Osteoblast (primary cell): ENCODE measurements around the gene TMEM212. TPM values are rescaled to one million over a fixed set of nuclear protein-coding genes. Genes with fewer than 3 reads are reported as not detected.
A peak's percentile ranks its signal among the peaks of the same experiment; 100 is the strongest.
"Not testable (repeated sequence)": the region's sequence is repeated elsewhere in the genome, so short reads cannot be mapped to it uniquely, and the experiment has no call there.

Experiments
- DNase-seq: peaks from one replicate; pipeline ENCODE4 v3.0.0; 2011; ENCODE audit warnings: low spot score, mixed read lengths; ENCODE audit not compliant: insufficient read length; ENCODE audit errors: missing footprints
- H2AFZ ChIP-seq: 2 replicates; pipeline ENCODE4 v1.6.0; 2011; ENCODE audit warnings: mild to moderate bottlenecking, low read length
- H3K27ac ChIP-seq: 2 replicates; pipeline ENCODE4 v1.5.1; 2011; ENCODE audit warnings: mild to moderate bottlenecking, low read depth, low read length, moderate library complexity
- H3K27me3 ChIP-seq: 2 replicates; pipeline ENCODE4 v1.6.0; 2012; ENCODE audit warnings: mild to moderate bottlenecking, control low read depth, inconsistent platforms, low read length, moderate library complexity; ENCODE audit not compliant: insufficient read depth
- H3K36me3 ChIP-seq: 2 replicates; pipeline ENCODE4 v1.5.1; 2011; ENCODE audit warnings: mild to moderate bottlenecking, low read length, control low read depth, moderate library complexity; ENCODE audit not compliant: insufficient read depth
- H3K4me1 ChIP-seq: 2 replicates; pipeline ENCODE4 v1.5.1; 2011; ENCODE audit warnings: mild to moderate bottlenecking, low read length, control low read depth, moderate library complexity; ENCODE audit not compliant: insufficient read depth
- H3K4me2 ChIP-seq: 2 replicates; pipeline ENCODE4 v1.6.0; 2011; ENCODE audit warnings: mild to moderate bottlenecking, low read length; ENCODE audit not compliant: insufficient read depth
- H3K4me3 ChIP-seq: fragments of 200-600 bp; sonication (generic); 3 replicates; pipeline ENCODE4 v1.5.1; 2012; ENCODE audit warnings: mild to moderate bottlenecking, low read length, inconsistent platforms; ENCODE audit not compliant: insufficient read depth
- H3K79me2 ChIP-seq: 2 replicates; pipeline ENCODE4 v1.6.0; 2012; ENCODE audit warnings: mild to moderate bottlenecking, low read length, control low read depth, inconsistent platforms; ENCODE audit not compliant: insufficient read depth
- H3K9me3 ChIP-seq: 2 replicates; pipeline ENCODE4 v1.5.1; 2011; ENCODE audit warnings: low read depth, low read length, control low read depth
- H4K20me1 ChIP-seq: 2 replicates; pipeline ENCODE4 v1.6.0; 2012; ENCODE audit warnings: mild to moderate bottlenecking, low read length, control low read depth; ENCODE audit not compliant: insufficient read depth
- total RNA-seq: library from RNA; depleted of rRNA; stranded (reverse); fragments of >200 nt; gene quantifications from 2 replicates; pipeline ENCODE4 v1.2.3, GENCODE V29; 2012
- TF ChIP-seq, protein P1 (sequence below): IDR thresholded peaks from 2 replicates; pipeline ENCODE4 v1.5.1; 2011; ENCODE audit warnings: mild to moderate bottlenecking, low read depth, low read length, moderate library complexity; ENCODE audit errors: extremely low read depth

The TMEM212 gene
- total RNA-seq, 1 donor: not detected

DNA sequence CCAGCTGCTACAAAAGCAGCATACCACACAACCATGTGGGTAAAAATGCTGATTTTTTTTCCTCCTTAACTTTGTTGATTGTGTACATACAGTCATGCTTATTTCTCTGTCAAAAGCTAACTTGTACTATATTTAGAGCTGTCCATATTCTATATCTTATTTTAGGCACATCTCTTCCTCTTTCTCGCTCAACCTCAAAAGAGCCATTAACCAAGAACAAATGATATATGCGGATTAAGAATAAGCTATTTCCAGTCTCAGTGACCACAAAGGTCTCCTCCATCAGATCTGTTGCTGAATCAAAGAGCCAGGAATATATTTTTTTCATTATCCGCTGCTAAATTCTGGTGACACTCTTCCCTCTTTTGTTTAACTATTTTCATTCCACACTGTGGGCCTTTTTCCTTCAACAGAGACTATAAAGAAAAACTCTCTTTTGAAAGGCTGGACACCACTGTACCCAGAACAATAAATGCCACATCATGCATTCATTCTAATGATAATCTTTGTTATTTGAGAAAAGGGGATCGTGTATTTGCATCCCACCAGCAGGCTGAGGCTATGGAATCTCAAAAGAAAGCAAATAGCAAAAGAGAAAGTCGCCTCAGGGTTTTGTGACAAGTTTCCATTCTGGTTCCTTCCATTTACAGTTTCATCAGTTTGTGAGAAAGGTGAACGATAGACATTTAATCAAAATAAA lies 8.0 kb downstream of the TMEM212 start:
- H2AFZ ChIP-seq: no peak overlapping the region

DNA sequence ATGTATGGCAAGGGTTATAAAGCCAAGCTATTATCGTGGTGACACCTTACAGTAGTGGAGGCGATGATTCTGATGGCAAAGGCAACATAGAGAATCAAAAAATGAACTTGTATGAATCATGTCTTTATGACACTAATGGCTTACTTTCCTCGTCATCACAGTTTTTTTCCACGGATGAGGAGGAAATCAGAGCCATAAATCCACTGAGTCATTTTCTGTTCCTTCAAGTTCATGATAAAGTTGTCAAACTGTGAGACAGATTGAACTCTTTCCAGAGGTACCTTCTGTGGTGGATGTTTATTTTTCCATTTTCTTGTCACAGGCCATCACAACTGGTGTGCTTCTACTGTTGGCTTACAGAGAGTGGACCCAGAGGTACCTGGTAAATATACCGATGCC lies 8.5 kb downstream of the TMEM212 start:
- no peak for DNase-seq
- Histone ChIP-seq H4K20me1 (no peaks in the 10 kb centered on the region), H3K4me2 (peak overlapping the region; percentile 29), H3K79me2 (no peaks in the 10 kb centered on the region), H3K4me1 (peaks cover 19% of the 10 kb centered on the region), H2AFZ (no peak overlapping the region), H3K27ac (peak overlapping the region; percentile 57), H3K4me3 (no peak overlapping the region), H3K27me3 (no peaks in the 10 kb centered on the region), H3K9me3 (peaks cover 2% of the 10 kb centered on the region), H3K36me3 (no peaks in the 10 kb centered on the region)
- TF ChIP-seq, protein P1, sequence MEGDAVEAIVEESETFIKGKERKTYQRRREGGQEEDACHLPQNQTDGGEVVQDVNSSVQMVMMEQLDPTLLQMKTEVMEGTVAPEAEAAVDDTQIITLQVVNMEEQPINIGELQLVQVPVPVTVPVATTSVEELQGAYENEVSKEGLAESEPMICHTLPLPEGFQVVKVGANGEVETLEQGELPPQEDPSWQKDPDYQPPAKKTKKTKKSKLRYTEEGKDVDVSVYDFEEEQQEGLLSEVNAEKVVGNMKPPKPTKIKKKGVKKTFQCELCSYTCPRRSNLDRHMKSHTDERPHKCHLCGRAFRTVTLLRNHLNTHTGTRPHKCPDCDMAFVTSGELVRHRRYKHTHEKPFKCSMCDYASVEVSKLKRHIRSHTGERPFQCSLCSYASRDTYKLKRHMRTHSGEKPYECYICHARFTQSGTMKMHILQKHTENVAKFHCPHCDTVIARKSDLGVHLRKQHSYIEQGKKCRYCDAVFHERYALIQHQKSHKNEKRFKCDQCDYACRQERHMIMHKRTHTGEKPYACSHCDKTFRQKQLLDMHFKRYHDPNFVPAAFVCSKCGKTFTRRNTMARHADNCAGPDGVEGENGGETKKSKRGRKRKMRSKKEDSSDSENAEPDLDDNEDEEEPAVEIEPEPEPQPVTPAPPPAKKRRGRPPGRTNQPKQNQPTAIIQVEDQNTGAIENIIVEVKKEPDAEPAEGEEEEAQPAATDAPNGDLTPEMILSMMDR: no peak

More for the DNA sequence above, 8.0 kb downstream of the TMEM212 start:
- peak overlapping the region; percentile 29 for H3K4me2 ChIP-seq
- no peaks in the 10 kb centered on the region for H3K36me3 ChIP-seq
- peak overlapping the region; percentile 57 for H3K27ac ChIP-seq
- H4K20me1 ChIP-seq: no peaks in the 10 kb centered on the region
- TF ChIP-seq, protein P1: no peak
- H3K79me2 ChIP-seq: no peaks in the 10 kb centered on the region
- H3K4me1 ChIP-seq: peaks cover 25% of the 10 kb centered on the region
- H3K9me3 ChIP-seq: peaks cover 2% of the 10 kb centered on the region
- no peak for DNase-seq
- no peak overlapping the region for H3K4me3 ChIP-seq
- no peaks in the 10 kb centered on the region for H3K27me3 ChIP-seq

DNA sequence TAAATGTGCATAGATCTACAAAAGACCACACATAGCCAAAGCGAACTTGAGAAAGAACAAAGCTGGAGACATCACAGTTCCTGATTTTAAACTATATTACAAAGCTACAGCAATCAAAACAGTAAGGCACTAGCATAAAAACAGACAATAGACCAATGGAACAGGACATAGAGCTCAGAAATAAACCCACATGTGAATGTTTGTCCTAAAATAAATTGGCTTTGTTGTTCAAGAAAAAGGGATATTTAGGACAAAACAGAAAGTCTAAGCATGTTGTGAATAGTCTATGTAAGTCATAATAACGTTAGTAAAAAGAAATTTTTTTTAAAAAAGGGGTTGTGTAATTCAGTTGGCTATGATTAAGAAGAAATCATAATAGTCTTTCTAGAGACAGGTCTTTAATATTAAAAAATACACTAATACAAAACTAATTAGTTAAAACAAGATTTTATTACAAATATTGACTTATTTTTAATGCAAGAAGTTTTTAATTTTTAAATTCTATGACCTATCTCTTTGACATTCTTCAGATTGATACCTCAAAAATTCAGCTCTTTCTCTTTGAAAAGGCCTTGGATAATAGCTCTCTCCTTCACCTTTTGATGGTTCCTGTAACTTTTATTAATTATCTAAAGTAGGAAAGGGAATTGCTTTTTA lies 11.6 kb downstream of the TMEM212 start:
- H3K4me3 ChIP-seq: no peak overlapping the region
- TF ChIP-seq, protein P1: no peak
- no peak overlapping the region for H2AFZ ChIP-seq
- H3K79me2 ChIP-seq: no peaks in the 10 kb centered on the region
- peaks cover 2% of the 10 kb centered on the region for H3K9me3 ChIP-seq
- peaks cover 13% of the 10 kb centered on the region for H3K4me1 ChIP-seq
- no peak for DNase-seq
- no peak overlapping the region for H3K4me2 ChIP-seq
- no peaks in the 10 kb centered on the region for H3K36me3 ChIP-seq
- H3K27ac ChIP-seq: no peak overlapping the region
- no peaks in the 10 kb centered on the region for H3K27me3 ChIP-seq
- no peaks in the 10 kb centered on the region for H4K20me1 ChIP-seq

GRCh38 chr3:171858770-171859169 lies 15.6 kb downstream of the TMEM212 start:
- not testable (repeated sequence) for H3K4me3 ChIP-seq, H3K36me3 ChIP-seq, H3K27ac ChIP-seq, H3K27me3 ChIP-seq, H3K4me2 ChIP-seq, H4K20me1 ChIP-seq, H2AFZ ChIP-seq, H3K9me3 ChIP-seq, DNase-seq, H3K79me2 ChIP-seq
- peaks cover 14% of the 10 kb centered on the region for H3K4me1 ChIP-seq
